Raji (cell line): ENCODE results near the gene PER1.
A peak's percentile ranks its signal among the peaks of the same experiment; 100 is the strongest.

Experiments used
- POLR2A ChIP-seq: IDR thresholded peaks from 2 replicates; pipeline ENCODE4 v1.6.1; 2011; ENCODE audit warnings: low read depth, low read length, control low read depth; ENCODE audit not compliant: insufficient read depth

The PER1 gene

DNA sequence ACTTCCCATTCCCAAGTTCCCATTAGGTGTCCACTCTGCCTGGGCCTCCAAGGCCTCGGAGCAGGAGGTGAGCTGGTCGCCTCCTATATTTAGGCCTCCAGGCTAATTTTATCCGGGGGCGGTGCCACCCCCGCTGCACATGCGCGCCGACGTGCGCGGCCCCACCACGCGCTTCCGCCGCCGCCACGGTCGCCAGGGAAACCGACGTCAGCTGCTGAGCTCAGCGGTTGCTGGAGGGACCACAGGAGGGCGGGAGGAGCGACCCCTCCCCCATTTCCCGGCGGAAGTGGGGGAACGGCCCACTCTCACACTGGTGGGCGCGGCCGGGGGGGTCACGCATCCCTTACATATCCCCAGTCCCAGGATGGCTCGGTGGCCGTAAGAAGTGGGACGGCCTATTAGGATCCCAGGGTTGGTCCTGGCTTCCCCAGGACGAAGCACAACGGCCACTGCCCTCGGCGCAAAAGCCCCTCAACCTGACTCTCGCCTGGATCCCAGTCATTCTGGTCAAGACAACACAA, 1.0 kb downstream of the PER1 start:
- TF ChIP-seq POLR2A = peak; percentile 32; the same call in 1 of the 2 replicates

DNA sequence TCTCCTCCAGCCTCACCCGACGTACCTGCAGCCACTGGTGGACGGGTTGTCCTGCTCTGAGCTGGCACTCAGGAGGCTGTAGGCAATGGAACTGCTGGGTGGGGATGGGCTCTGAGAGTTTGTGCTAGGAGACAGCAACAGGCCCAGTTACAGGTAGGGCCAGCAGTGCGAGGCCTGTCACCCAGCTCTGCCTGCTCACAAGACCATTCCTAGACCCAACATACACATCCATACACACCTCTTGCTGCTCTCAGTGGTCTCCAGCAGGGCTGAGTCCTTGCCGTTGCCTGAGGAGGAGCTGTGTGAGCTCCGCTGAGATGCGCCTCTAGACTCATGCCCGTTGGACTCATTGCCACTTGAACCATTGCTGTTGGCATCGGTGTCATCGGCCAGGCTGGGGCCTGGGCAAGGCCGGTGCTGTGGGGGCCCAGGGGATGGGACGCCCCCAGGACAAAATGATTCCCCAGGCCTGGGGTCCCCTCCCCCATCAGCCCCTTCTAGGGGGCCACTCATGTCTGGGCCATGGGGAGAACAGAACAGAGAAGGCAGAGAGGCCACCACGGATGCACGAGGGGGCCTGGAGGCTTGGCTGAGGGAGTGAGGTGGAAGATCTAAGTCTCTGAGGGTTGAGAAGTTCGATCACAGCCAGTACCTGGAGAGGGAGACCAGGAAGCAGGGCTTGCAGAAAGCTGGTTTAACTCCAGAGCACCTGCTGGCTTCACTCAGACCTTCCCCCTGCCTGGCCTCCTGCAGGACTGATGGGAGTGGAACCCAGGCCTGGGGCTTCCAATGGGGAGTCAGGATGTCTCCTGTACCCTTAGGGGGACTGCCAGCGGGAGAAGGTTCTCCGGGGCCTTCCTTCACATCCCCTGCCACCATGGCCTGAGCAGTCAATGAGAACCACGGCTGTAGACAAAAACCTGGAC, 1.7 kb downstream of the PER1 start:
- no peak for TF ChIP-seq POLR2A

GRCh38 chr17:8149419-8150193, 2.6 kb downstream of the PER1 start:
- TF ChIP-seq POLR2A = no peak

DNA sequence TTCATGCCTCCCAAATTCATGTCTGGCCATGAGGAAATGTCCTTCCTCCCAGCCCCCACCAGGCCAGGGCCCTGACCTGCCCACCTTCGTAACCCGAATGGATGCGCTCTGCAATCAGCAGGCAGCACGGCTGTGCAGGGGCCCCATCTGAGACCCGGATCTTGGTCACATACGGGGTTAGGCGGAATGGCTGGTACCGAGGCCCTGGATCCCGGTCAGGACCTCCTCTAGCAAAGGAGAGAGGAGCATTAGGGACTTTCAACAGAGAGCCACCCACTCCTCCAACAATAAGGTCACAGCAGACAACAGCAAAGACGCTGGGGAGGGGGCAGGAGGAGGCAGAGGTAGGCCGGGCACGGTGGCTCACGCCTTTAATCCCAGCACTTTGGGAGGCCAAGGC, 3.6 kb downstream of the PER1 start:
- TF ChIP-seq POLR2A = no peak

DNA sequence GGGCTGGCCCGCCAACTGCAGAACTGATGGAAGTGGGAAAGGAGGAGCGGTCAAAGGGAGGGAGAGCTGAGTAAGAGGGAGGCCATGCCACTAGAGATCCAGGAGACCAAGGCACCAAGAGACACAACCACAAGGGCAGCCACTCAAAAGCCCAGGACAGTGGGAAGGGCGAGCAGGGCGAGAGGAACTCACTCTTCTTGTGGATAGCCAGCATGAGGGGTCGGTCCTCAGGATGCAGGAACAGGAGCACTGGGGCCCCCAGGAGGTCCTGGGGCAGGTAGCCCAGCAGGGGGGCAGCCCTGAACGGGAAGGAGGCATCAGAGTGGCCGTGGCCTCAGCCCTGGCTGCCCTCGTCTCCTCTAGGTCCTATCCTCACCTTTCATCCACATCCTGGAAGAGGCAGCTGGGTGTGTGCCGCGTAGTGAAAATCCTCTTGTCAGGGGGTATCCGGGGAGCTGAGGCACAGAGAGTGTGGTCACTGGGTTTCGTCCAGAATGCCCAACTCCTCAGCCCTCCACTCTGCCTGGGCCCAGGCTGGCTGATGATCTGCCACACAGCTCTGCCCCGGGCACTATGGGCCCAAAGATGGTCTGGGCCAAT, 4.3 kb downstream of the PER1 start:
- TF ChIP-seq POLR2A = no peak

GRCh38 chr17:8147141-8147804, 4.9 kb downstream of the PER1 start:
- TF ChIP-seq POLR2A = no peak

DNA sequence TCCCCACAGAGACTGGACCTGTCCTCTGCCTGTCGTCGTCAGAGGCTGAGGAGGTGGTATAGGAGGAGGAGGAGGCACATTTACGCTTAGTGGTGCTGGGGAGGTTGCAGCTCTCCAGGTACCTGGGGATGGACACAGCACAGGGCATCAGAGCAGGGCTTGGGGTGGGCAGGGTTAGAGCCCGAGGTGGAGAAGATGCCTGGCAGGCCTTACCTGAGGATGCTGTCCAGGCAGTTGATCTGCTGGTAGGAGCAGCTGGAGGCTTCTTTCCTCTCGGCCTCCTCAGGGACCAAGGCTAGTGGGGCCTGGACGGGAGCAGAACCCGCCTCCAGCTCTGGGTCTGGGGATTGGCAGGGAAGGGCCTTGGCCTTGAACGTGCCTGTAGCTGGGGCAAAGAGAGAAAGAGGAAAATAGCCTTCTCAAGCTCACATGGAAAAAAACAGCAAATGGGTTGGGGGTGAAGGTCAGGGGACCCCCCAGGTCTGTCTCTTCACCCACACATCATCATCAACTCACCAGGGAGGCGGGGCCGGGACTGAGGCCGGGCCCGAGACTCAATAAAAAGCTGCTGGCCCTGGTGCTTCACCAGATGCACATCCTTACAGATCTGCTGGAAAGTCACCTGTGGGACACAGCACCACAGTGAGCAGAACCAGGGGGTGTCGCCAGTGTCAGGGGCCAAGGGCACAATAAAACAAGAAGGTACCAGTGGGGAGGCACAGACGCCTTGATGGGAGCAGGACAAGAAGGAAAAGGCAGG, 5.6 kb downstream of the PER1 start:
- TF ChIP-seq POLR2A = no peak

DNA sequence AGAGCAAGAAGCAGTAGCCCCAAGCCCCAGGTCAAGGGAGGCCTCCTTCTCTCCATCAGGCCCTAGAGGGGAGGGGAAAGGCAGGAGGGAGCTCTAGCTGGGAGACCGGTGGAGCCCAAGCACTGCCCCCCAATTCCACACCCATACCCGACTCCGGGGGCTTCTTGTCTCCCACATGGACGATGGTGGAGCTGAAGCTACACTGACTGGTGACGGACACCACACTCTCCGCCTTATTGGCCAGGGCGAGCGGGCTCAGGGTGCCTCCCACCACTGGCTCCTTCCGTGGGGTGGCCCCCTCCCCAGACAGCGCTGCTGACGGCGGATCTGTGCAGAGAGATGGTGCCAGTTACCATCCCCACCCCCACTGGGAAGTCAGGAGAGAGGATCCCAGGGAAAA, 6.4 kb downstream of the PER1 start:
- no peak for TF ChIP-seq POLR2A

DNA sequence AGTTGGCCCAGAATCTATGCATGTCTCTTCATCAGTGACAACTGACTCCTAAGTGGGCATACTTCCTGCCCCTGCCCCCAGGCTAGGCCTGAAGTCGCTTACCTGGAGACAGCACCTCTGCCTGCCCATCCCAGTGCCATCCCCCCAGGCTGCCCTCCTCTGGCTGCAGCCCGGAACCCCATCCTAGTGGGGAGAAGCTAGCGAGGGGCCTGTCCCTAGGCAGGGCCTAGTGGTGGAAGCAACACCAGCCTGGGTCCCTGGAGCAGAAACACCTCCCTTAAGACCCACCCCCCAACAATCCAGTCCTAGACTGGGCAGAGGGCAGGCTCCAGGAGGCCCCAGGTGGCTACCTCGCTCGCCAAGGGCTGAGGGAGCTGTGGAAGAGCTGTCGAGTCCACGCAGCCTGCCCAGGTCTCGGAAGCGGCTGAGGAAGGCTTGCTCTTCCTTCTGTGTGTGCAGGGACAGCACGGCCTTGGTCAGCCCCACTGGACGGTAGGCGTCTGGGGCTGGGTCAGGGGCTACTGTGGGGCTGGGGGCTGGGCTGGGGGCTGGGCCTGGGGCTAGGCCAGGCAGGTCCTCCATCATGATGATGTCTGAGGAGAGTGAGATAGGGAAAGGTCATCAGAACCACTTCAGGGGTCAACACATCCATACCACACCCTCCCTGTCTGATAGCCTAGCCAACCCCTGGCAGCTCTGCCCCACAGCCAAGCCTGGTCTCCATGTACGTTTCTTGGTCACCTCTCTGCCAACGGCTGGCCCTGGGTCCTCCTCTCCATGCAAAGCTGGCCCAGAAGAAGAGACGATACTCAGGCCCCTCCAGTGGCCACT, 7.6 kb downstream of the PER1 start:
- no peak for TF ChIP-seq POLR2A

DNA sequence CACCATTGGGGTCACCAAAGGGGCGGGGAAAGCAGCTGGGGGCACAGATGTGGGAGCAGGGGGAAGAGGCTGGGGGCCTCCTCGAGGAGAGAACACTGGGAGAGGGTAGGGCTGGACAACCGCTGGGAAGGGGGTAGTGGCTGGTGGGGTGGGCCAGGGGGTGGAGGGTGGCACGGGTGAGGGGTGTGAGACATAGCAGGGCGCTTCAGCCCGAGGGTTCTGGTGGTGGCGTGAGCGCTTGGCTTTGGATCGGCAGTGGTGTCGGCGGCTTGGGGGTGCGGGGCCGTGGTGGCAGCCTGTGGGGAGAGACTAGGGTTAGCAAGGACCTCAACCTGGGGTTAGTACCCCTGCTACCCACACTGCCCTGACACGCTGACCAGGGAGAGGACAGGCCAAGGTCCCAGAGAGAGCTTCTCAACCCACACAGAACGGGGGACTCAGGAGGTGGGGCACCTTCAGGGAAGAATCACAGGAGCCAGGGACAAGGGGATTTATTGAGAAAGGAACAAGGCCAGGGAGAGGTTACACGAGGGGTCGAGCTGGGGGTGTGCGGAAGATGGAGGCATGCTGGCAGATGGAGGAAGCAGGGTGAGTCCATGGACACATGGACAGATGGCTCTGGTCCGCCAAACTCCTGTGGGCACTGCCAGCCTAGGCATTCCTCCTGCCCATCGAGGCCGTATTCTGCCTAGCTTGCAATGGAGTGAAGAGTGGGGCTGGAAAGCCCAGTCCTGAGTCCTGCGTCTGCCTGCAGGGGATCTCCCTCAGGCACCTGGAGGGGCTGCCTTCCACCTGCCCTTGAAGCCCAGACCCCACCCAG, 8.4 kb downstream of the PER1 start:
- TF ChIP-seq POLR2A = no peak

- no peak for TF ChIP-seq POLR2A
Observed at GRCh38 chr17:8142887-8143580, 9.2 kb downstream of the PER1 start.
